ENCODE results near the gene GMDS. TPM values are rescaled to one million over a fixed set of nuclear protein-coding genes. Genes with fewer than 3 reads are reported as not detected.

Gene GMDS
- total and polyA plus RNA-seq, 2 of the 4 experiments (the other 2 are of a cell fraction), result 7.3 to 21.9 TPM

DNA sequence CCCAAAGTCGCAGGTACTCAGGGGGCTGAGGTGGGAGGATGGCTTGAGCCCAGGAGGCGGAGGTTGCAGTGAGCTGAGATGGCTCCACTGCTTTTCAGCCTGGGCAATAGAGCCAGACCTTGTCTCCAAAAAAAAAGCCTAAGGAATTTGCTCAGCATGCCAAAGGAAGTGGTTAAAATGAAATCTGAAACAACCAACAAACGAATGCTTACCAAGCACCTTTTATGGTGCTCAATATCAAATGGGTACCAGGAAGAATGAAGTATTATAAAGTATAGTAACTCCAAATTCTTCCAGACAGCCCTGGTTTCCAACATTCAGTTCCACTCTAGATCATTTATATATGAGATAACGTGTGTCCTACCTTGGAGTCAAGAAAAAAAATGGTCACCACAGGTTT, 14.0 kb downstream of the GMDS start (continued):
- TF ChIP-seq, protein P1, sequence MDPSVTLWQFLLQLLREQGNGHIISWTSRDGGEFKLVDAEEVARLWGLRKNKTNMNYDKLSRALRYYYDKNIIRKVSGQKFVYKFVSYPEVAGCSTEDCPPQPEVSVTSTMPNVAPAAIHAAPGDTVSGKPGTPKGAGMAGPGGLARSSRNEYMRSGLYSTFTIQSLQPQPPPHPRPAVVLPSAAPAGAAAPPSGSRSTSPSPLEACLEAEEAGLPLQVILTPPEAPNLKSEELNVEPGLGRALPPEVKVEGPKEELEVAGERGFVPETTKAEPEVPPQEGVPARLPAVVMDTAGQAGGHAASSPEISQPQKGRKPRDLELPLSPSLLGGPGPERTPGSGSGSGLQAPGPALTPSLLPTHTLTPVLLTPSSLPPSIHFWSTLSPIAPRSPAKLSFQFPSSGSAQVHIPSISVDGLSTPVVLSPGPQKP (IDR thresholded peaks at IDR 0.05; ENCODE audit: borderline replicate concordance, low read depth, low read length), result no peak
- TF ChIP-seq CHD1 (IDR thresholded peaks at IDR 0.05; ENCODE audit: low read depth, low read length), result no peak
- TF ChIP-seq FOS (IDR thresholded peaks at IDR 0.05; ENCODE audit: low read depth, low read length), result no peak
- TF ChIP-seq SMC3 (IDR thresholded peaks at IDR 0.05; ENCODE audit: low read depth, low read length), result no peak

DNA sequence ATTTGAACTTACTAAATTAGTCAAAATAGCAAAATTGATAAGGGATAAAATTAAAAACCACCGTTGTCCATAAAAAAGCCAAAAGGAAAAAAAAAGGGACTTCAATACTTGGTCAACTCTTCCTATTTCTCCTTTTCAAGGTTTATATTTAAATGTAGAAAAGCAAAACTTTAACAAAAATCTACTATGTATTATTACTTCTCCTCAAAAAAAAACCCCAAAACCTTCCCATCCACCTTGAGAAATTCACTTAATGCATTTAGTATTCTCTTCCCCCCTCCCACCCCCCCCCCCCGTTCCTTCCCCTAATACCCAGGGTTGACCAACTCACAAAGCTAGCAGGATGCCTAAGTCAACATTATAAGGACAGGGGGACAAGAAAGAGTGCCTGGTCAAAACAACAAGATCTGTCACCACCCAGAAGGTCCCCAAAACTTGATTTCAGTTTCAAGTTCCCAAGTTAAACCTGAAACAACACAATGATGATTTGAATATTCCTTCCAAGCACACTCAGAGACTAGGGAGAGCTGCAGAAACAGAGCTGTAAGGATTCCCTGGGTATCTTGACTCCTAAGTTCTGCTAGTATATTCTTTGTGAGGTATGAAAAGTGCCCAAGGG, 14.6 kb downstream of the GMDS start:
- H2AFZ ChIP-seq (replicated peaks; ENCODE audit: low read length, poor library complexity), result no peak overlapping the region
- H3K4ac ChIP-seq (ENCODE audit: low read depth, low read length), result peak overlapping the region; percentile 83
- H3K36me3 ChIP-seq (ENCODE audit: control insufficient read depth, insufficient read depth, low read length), result no peaks in the 10 kb centered on the region
- H2BK120ac ChIP-seq (ENCODE audit: low read depth, low read length), result peak overlapping the region; percentile 73
- no peak overlapping the region; the same call in 2 of the 3 replicates for H2BK15ac ChIP-seq (ENCODE audit: low read depth, low read length)
- POLR2A ChIA-PET (ENCODE audit: unreplicated experiment), result no interaction called here
- no peak overlapping the region for H3K56ac ChIP-seq (ENCODE audit: extremely low read depth, insufficient read depth, low read length)
- H2AK9ac ChIP-seq (replicated peaks; ENCODE audit: low read depth, low read length, poor library complexity), result no peak overlapping the region
- no peak overlapping the region for H3K4me2 ChIP-seq (ENCODE audit: low read depth, low read length)
- DNase-seq (no peak), ATAC-seq (ENCODE audit: low read depth) (no peak)
- no peak overlapping the region for H3K27ac ChIP-seq (ENCODE audit: insufficient read depth, low read length)
- H3K79me1 ChIP-seq (ENCODE audit: low read depth in 1 of 2, low read length in 2 of 2), result peaks cover 25 to 30% of the 10 kb centered on the region in 2 experiments
- H3K23ac ChIP-seq (ENCODE audit: low read depth, low read length), result no peak overlapping the region; the same call in 1 of the 2 replicates
- no peaks in the 10 kb centered on the region for H4K20me1 ChIP-seq (ENCODE audit: insufficient read depth, low read length)
- dilution Hi-C loops (cut with HindIII; ENCODE audit: low sequenced_read_pairs, unreplicated experiment), result no loop called here
- H3K27me3 ChIP-seq (ENCODE audit: control insufficient read depth, insufficient read depth, low read length), result no peaks in the 10 kb centered on the region
- H4K8ac ChIP-seq (ENCODE audit: low read depth in 2 of 2, low read length in 2 of 2), result peak overlapping the region in 1 of 2 experiments; percentile 66; a peak in 2 of 4 replicates
- H4K5ac ChIP-seq (ENCODE audit: low read depth, low read length), result no peak overlapping the region
- WGBS, 2 experiments (ENCODE audit: extremely low coverage in 2 of 2, insufficient read length in 1 of 2), result no CpG with 5 or more reads among the region's 2 CpGs
- no peak overlapping the region for H2BK5ac ChIP-seq (ENCODE audit: low read depth, low read length, poor library complexity, severe bottlenecking)
- 0 out of 2 replicates have a peak overlapping the region, but pooled peaks have one; percentile 34 for H3K14ac ChIP-seq (replicated peaks; ENCODE audit: low read depth, low read length)
- H3K4me3 ChIP-seq (ENCODE audit: insufficient read depth, low read depth, low read length), result no peak overlapping the region
- intact Hi-C loops (cut with micrococcal nuclease), result loop anchor here (10.0 kb wide), 1 partner anchor 66 kb away; no protein-coding TSS in a partner anchor
- in situ Hi-C loops (cut with MboI; ENCODE audit: low sequenced_read_pairs), result no loop called here
- TF ChIP-seq SMC3 (IDR thresholded peaks at IDR 0.05; ENCODE audit: low read depth, low read length), result no peak
- no peak for TF ChIP-seq CHD1 (IDR thresholded peaks at IDR 0.05; ENCODE audit: low read depth, low read length)
- TF ChIP-seq MAFK (IDR thresholded peaks at IDR 0.05; ENCODE audit: low read depth, low read length), result no peak
- TF ChIP-seq NFE2L2 (IDR thresholded peaks at IDR 0.05; ENCODE audit: low read depth, low read length), result no peak
- TF ChIP-seq CEBPB (IDR thresholded peaks at IDR 0.05; ENCODE audit: low read depth, low read length), result no peak
- no peak for TF ChIP-seq POLR2A (IDR thresholded peaks at IDR 0.05; ENCODE audit: low read depth, low read length)
- TF ChIP-seq, protein P1 (IDR thresholded peaks at IDR 0.05; ENCODE audit: borderline replicate concordance, low read depth, low read length), result no peak
- no peak for TF ChIP-seq RAD21 (IDR thresholded peaks at IDR 0.05; ENCODE audit: low read length)
- no peak for TF ChIP-seq MXI1 (IDR thresholded peaks at IDR 0.05; ENCODE audit: borderline replicate concordance, low read depth, low read length)
- TF ChIP-seq, protein P2, sequence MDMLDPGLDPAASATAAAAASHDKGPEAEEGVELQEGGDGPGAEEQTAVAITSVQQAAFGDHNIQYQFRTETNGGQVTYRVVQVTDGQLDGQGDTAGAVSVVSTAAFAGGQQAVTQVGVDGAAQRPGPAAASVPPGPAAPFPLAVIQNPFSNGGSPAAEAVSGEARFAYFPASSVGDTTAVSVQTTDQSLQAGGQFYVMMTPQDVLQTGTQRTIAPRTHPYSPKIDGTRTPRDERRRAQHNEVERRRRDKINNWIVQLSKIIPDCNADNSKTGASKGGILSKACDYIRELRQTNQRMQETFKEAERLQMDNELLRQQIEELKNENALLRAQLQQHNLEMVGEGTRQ (IDR thresholded peaks at IDR 0.05; ENCODE audit: low read depth, low read length), result no peak
- TF ChIP-seq MAZ (IDR thresholded peaks at IDR 0.05; ENCODE audit: borderline replicate concordance, low read depth, low read length), result no peak
- CTCF ChIA-PET, result interaction anchor here (0.8 kb wide), 1 partner anchor 9 kb away, joined by 4 read pairs; no protein-coding TSS in a partner anchor
- H2AK5ac ChIP-seq (ENCODE audit: low read depth, low read length), result peak overlapping the region; percentile 64; the same call in 1 of the 2 replicates
- H4K91ac ChIP-seq (ENCODE audit: insufficient read depth, low read depth, low read length), result no peak overlapping the region
- H3K4me1 ChIP-seq (ENCODE audit: control insufficient read depth, insufficient read depth, low read length), result peaks cover 9% of the 10 kb centered on the region
- no TSS peak for BruUV-seq (replicated peaks)
- H3K9me1 ChIP-seq (ENCODE audit: insufficient read depth, low read length), result peaks cover 3% of the 10 kb centered on the region
- H3K9ac ChIP-seq (ENCODE audit: low read depth, low read length), result no peak overlapping the region
- H2BK20ac ChIP-seq (ENCODE audit: low read depth, low read length), result peak overlapping the region; percentile 78; the same call in 1 of the 2 replicates
- no peaks in the 10 kb centered on the region for H3K9me3 ChIP-seq (ENCODE audit: control insufficient read depth, insufficient read depth, low read length)
- no peak overlapping the region for H3K18ac ChIP-seq (ENCODE audit: low read depth, low read length)
